Stimulated activated CD8-positive, alpha-beta memory T cell treated with anti-CD3 and anti-CD28 coated beads, Interleukin-4, amount 100 ng/mL, for 4 hours (primary cell): ENCODE data around the gene OR13A1.
"Not testable (repeated sequence)": the region's sequence is repeated elsewhere in the genome, so short reads cannot be mapped to it uniquely, and the experiment has no call there.

ENCODE experiments used
- DNase-seq, 2 donors: peaks; one replicate each; pipeline ENCODE4 v3.0.0-alpha.2; 2020; ENCODE audit warnings: low read depth in 2 of 2, low spot score in 1 of 2

The OR13A1 gene

DNA sequence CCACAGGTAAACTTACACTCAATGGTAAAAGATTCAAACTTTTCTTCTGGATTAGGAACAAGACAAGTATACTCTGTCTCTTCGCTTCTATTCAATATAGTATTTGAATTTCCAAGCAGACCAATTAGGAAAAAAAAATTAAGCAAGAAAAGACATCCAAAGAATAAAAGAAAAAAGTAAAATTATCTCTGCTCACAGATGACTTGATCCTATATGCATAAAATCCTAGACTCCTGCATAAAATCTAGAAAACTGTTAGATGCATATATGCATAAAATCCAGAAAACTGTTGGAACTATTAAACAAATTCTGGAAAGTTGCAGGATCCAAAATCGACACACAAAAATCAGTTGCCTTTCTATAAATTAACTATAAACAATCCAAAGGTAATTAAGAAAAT, at the start of gene OR13A1:
TSS of gene OR13A1 (minus strand) at position 101 of the 400 bp plus-strand sequence. CDS start 11,186 bp downstream, outside the sequence.
- DNase-seq = no peak

DNA sequence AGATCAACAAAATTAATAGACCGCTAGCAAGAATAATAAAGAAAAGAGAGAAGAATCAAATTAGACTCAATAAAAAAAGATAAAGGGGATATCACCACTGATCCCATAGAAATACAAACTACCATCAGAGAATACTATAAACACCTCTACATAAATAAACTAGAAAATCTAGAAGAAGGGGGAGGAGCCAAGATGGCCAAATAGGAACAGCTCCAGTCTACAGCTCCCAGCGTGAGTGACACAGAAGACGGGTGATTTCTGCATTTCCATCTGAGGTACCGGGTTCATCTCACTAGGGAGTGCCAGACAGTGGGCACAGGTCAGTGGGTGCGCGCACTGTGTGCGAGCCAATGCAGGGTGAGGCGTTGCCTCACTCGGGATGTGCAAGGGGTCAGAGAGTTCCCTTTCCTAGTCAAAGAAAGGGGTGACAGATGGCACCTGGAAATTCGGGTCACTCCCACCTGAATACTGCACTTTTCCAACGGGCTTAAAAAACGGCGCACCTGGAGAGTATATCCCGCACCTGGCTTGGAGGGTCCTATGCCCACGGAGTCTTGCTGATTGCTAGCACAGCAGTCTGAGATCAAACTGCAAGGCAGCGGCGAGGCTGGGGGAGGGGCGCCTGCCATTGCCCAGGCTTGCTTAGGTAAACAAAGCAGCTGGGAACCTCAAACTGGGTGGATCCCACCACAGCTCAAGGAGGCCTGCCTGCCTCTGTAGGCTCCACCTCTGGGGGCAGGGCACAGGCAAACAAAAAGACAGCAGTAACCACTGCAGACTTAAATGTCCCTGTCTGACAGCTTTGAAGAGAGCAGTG, 46.8 kb upstream of the OR13A1 start:
- DNase-seq = not testable (repeated sequence)

GRCh38 chr10:45358961-45359360, 43.6 kb upstream of the OR13A1 start:
- not testable (repeated sequence) for DNase-seq

- no peak for DNase-seq
These were observed 40.1 kb upstream of the OR13A1 start for GRCh38 chr10:45355494-45355893.

DNA sequence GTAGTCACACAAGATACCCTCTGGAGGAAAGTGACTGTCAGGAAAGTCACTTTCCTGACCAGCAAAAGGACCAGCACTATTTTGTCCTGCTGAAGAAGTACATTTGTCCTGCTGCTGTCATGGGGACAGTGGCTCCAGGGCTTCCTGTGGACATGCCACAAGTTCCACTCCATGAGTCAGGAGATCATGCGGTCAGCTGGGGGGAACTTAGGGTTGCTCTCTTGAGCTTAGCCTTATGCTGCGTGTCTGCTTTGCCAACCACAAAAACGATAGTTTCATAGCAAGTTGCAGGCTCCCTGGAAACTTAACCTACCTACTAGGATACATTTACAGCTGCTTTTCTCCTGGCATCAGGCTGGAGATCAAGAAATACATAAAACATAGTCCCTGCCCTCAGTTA, 38.9 kb upstream of the OR13A1 start:
- DNase-seq = no peak

GRCh38 chr10:45353186-45353585, 37.8 kb upstream of the OR13A1 start:
- no peak for DNase-seq

DNA sequence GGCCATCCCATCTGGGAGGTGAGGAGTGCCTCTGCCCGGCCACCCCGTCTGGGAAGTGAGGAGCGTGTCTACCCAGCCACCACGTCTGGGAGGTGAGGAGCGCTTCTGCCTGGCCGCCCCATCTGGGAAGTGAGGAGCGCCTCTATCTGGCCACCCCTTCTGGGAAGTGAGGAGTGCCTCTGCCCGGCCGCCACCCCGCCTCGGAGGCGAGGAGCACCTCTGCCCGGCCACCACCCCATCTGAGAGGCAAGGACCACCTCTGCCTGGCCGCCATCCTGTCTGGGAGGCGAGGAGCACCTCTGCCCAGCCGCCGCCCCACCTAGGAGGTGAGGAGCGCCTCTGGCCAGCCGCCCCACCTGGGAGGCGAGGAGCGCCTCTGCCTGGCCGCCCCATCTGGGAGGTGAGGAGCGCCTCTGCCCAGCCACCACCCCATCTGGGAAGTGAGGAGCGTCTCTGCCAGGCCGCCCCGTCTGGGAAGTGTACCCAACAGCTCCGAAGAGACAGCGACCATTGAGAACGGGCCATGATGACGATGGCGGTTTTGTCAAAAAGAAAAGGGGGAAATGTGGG, 32.9 kb upstream of the OR13A1 start:
- not testable (repeated sequence) for DNase-seq

- DNase-seq = not testable (repeated sequence)
These were observed 32.1 kb upstream of the OR13A1 start for GRCh38 chr10:45347464-45347863.

- DNase-seq = not testable (repeated sequence)
These were observed 31.4 kb upstream of the OR13A1 start for GRCh38 chr10:45346652-45347335.

DNA sequence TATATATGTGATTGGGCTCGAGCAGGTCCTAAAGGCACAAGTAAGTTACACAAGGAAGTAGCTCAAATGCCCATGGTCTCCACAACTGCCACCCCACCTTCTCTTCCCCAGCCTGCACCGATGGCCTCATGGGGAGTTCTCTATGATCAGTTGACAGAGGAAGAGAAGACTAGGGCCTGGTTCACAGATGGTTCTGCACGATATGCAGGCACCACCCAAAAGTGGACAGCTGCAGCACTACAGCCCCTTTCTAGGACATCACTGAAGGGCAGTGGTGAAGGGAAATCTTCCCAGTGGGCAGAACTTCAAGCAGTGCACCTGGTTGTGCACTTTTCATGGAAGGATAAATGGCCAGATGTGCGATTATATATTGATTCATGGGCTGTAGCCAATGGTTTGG, 25.0 kb upstream of the OR13A1 start:
- not testable (repeated sequence) for DNase-seq

GRCh38 chr10:45339894-45340293, 24.5 kb upstream of the OR13A1 start:
- no peak for DNase-seq

DNA sequence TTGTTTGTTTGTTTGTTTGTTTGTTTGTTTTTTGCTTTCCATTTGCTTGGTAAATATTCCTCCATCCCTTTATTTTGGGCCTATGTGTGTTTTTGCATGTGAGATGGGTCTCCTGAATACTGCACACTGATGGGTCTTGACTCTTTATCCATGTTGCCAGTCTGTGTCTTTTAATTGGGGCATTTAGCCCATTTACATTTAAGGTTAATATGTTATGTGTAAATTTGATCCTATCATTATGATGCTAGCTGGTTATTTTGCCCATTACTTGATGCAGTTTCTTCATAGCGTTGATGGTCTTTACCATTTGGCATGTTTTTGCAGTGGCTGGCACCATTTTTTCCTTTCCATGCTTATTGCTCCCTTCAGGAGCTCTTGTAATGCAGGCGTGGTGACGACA, 16.4 kb upstream of the OR13A1 start:
- not testable (repeated sequence) for DNase-seq

DNA sequence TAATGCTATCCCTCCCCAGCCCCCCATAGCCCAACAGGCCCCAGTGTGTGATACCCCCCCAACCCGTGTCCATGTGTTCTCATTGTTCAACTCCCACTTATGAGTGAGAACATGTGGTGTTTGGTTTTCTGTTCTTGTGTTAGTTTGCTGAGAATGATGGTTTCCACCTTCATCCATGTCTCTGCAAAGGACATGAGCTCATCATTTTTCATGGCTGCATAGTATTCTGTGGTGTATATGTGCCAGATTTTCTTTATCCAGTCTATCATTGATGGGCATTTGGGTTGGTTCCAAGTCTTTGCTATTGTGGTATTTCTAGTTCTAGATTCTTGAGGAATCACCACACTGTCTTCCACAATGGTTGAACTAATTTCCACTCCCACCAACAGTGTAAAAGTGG, 11.5 kb upstream of the OR13A1 start:
- DNase-seq = not testable (repeated sequence)

- DNase-seq = no peak
These were observed 9.7 kb upstream of the OR13A1 start for GRCh38 chr10:45325116-45325515.

GRCh38 chr10:45319702-45320101, 4.3 kb upstream of the OR13A1 start:
- no peak for DNase-seq

DNA sequence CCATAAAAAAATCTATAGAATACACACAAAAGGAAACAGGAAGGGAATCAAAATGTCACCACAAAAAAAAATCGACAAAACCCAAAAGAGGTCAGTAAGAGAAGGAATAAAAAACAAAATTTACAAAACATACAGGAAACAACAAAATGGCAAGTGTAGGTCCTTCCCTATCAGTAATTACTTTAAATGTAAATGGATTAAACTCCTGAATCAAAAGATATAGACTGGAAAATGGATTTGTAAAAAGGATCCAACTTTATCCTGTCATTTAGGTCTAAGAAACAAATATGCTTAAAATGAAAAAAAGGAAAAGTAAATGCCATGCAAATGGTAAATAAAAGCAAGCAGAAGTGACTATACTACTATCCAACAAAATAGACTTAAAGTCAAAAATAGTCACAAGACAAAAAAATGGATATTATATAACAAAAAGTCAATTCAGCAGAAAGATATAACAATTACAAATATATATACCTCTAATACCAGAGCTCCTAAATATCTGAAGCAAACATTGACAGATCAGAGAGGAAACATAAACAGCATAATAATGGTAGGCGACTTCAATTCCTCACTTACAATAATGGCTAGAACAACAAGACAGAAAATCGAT, 2.0 kb downstream of the OR13A1 start:
- DNase-seq = no peak

- no peak for DNase-seq
These were observed 6.7 kb downstream of the OR13A1 start for GRCh38 chr10:45308707-45309106.

DNA sequence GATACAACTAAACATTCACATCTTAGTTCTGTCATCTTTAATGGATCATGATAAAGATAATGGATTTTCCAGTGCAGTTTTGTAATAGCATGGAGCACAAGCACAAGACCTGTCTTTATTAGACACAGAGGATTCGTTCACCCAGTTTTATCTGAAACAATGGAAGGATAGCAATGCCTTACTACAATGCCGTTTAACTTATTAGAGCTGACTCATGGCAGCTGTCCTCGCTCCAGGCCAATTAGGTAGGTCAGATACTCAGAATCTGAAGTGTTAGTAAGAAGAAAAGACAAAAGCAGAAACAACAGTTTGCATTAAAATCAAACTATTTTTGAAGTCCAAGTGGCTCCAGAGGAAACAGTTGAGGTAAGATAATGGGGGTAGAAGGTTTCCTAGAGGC, 12.8 kb downstream of the OR13A1 start:
- DNase-seq = no peak

GRCh38 chr10:45298341-45298955, 17.0 kb downstream of the OR13A1 start:
- DNase-seq = not testable (repeated sequence)

- no peak for DNase-seq
These were observed 20.7 kb downstream of the OR13A1 start for GRCh38 chr10:45294681-45295080.

- DNase-seq = no peak
These were observed 28.4 kb downstream of the OR13A1 start for GRCh38 chr10:45286980-45287379.
